MM.1S (cell line): ENCODE data around the gene MRPS30.

Experiments used
- DNase-seq: peaks from one replicate; pipeline ENCODE4 v3.0.0-alpha.2; 2015
- H2AFZ ChIP-seq: fragments of 300-600 bp; sonication (generic); 2 replicates; pipeline ENCODE4 v1.6.0; 2016; ENCODE audit warnings: antibody characterized with exemption, low read length
- H3F3A ChIP-seq: fragments of 300-600 bp; sonication (generic); 2 replicates; pipeline ENCODE4 v1.6.1; 2016; ENCODE audit warnings: mild to moderate bottlenecking, antibody characterized with exemption, low read length, moderate library complexity, mixed read lengths; ENCODE audit not compliant: insufficient read depth
- H3K27ac ChIP-seq: fragments of 300-600 bp; sonication (generic); 2 replicates; pipeline ENCODE4 v1.5.1; 2016; ENCODE audit warnings: mild to moderate bottlenecking, low read length
- H3K27me3 ChIP-seq: fragments of 300-600 bp; sonication (generic); replicated peaks from 2 replicates; pipeline ENCODE4 v1.6.0; 2016; ENCODE audit warnings: low read length; ENCODE audit not compliant: insufficient read depth
- H3K36me3 ChIP-seq: fragments of 300-600 bp; sonication (generic); replicated peaks from 2 replicates; pipeline ENCODE4 v1.6.1; 2016; ENCODE audit warnings: mild to moderate bottlenecking, low read length, mixed read lengths; ENCODE audit not compliant: insufficient read depth
- H3K4me1 ChIP-seq: fragments of 300-600 bp; sonication (generic); 2 replicates; pipeline ENCODE4 v1.6.1; 2016; ENCODE audit warnings: low read length, mixed read lengths
- H3K4me2 ChIP-seq: fragments of 300-600 bp; sonication (generic); 2 replicates; pipeline ENCODE4 v1.6.0; 2016; ENCODE audit warnings: low read depth, low read length
- H3K4me3 ChIP-seq: fragments of 300-600 bp; sonication (generic); 2 replicates; pipeline ENCODE4 v1.5.1; 2016; ENCODE audit warnings: low read length, mixed read lengths
- H3K79me2 ChIP-seq: fragments of 300-600 bp; sonication (generic); 2 replicates; pipeline ENCODE4 v1.6.1; 2016; ENCODE audit warnings: mixed run types, low read length, mixed read lengths
- H3K9ac ChIP-seq: fragments of 300-600 bp; sonication (generic); 2 replicates; pipeline ENCODE4 v1.6.1; 2016; ENCODE audit warnings: low read length, mixed read lengths
- H3K9me2 ChIP-seq: fragments of 300-600 bp; sonication (generic); replicated peaks from 2 replicates; pipeline ENCODE4 v1.6.1; 2016; ENCODE audit warnings: mild to moderate bottlenecking, low read length, mixed read lengths; ENCODE audit not compliant: insufficient read depth
- H3K9me3 ChIP-seq: fragments of 300-600 bp; sonication (generic); replicated peaks from 2 replicates; pipeline ENCODE4 v1.6.1; 2016; ENCODE audit warnings: mild to moderate bottlenecking, low read length, mixed read lengths; ENCODE audit not compliant: insufficient read depth
- H4K20me1 ChIP-seq: fragments of 300-600 bp; sonication (generic); 2 replicates; pipeline ENCODE4 v1.6.1; 2016; ENCODE audit warnings: mild to moderate bottlenecking, low read length, moderate library complexity, mixed read lengths; ENCODE audit not compliant: insufficient read depth
- CTCF ChIP-seq: fragments of 300-600 bp; sonication (generic); IDR thresholded peaks from 2 replicates; pipeline ENCODE4 v1.5.1; 2016; ENCODE audit warnings: antibody characterized with exemption, low read length, mixed read lengths
- EZH2 ChIP-seq: fragments of 300-600 bp; sonication (generic); optimal IDR thresholded peaks from 2 replicates; pipeline ENCODE3; 2017; ENCODE audit warnings: low read depth, mild to moderate bottlenecking, antibody characterized with exemption, low read length, mixed read lengths
- EZH2phosphoT487 ChIP-seq: fragments of 300-600 bp; sonication (generic); IDR thresholded peaks from 2 replicates; pipeline ENCODE4 v1.6.1; 2018; ENCODE audit warnings: antibody characterized with exemption, low read length

Gene MRPS30

GRCh38 chr5:44794371-44794770 is 14.4 kb upstream of the MRPS30 start:
- no peaks in the 10 kb centered on the region for H4K20me1 ChIP-seq
- H3F3A ChIP-seq, result no peaks in the 10 kb centered on the region
- no peak overlapping the region for H2AFZ ChIP-seq
- H3K27ac ChIP-seq, result no peak overlapping the region
- no peaks in the 10 kb centered on the region for H3K4me1 ChIP-seq
- no peaks in the 10 kb centered on the region for H3K9me3 ChIP-seq
- H3K4me2 ChIP-seq, result no peak overlapping the region
- no peaks in the 10 kb centered on the region for H3K79me2 ChIP-seq
- H3K9ac ChIP-seq, result no peak overlapping the region
- no peak for TF ChIP-seq EZH2phosphoT487
- no peaks in the 10 kb centered on the region for H3K27me3 ChIP-seq
- no peaks in the 10 kb centered on the region for H3K36me3 ChIP-seq
- DNase-seq, result no peak
- no peaks in the 10 kb centered on the region for H3K9me2 ChIP-seq
- H3K4me3 ChIP-seq, result no peak overlapping the region

- H3K79me2 ChIP-seq, result no peaks in the 10 kb centered on the region
- no peaks in the 10 kb centered on the region for H3K27me3 ChIP-seq
- H3K36me3 ChIP-seq, result no peaks in the 10 kb centered on the region
- no peak overlapping the region for H3K9ac ChIP-seq
- H3K4me1 ChIP-seq, result no peaks in the 10 kb centered on the region
- H3K4me3 ChIP-seq, result no peak overlapping the region
- H2AFZ ChIP-seq, result no peak overlapping the region
- H3K4me2 ChIP-seq, result no peak overlapping the region
- H3K9me2 ChIP-seq, result no peaks in the 10 kb centered on the region
- H3K9me3 ChIP-seq, result no peaks in the 10 kb centered on the region
- no peaks in the 10 kb centered on the region for H4K20me1 ChIP-seq
- H3K27ac ChIP-seq, result no peak overlapping the region
- TF ChIP-seq EZH2, result no peak
- no peak for TF ChIP-seq EZH2phosphoT487
- TF ChIP-seq CTCF, result no peak
- DNase-seq, result no peak
- H3F3A ChIP-seq, result no peaks in the 10 kb centered on the region
Measured at GRCh38 chr5:44795496-44795895, 13.3 kb upstream of the MRPS30 start.

- Histone ChIP-seq H3K27me3 (no peaks in the 10 kb centered on the region), H3K79me2 (no peaks in the 10 kb centered on the region), H3K9me2 (no peaks in the 10 kb centered on the region), H3K4me3 (no peak overlapping the region), H3K9me3 (no peaks in the 10 kb centered on the region), H3K9ac (no peak overlapping the region), H3K36me3 (no peaks in the 10 kb centered on the region), H3K4me2 (no peak overlapping the region), H4K20me1 (no peaks in the 10 kb centered on the region), H3K27ac (no peak overlapping the region), H3K4me1 (no peaks in the 10 kb centered on the region), H2AFZ (no peak overlapping the region), H3F3A (no peaks in the 10 kb centered on the region)
- no peak for TF ChIP-seq EZH2phosphoT487
- TF ChIP-seq EZH2, result no peak
- TF ChIP-seq CTCF, result no peak
- no peak for DNase-seq
Measured at GRCh38 chr5:44797841-44798240, 10.9 kb upstream of the MRPS30 start.

- no peak for TF ChIP-seq CTCF
- TF ChIP-seq EZH2, result no peak
- no peak for TF ChIP-seq EZH2phosphoT487
Measured at GRCh38 chr5:44801992-44802391, 6.8 kb upstream of the MRPS30 start.

More at GRCh38 chr5:44801992-44802391, 6.8 kb upstream of the MRPS30 start:
- no peak overlapping the region for H2AFZ ChIP-seq
- H3K27me3 ChIP-seq, result no peaks in the 10 kb centered on the region
- no peak overlapping the region for H3K9ac ChIP-seq
- H3K79me2 ChIP-seq, result no peaks in the 10 kb centered on the region
- no peaks in the 10 kb centered on the region for H3K4me1 ChIP-seq
- no peaks in the 10 kb centered on the region for H3F3A ChIP-seq
- H3K4me3 ChIP-seq, result no peak overlapping the region
- H4K20me1 ChIP-seq, result no peaks in the 10 kb centered on the region
- H3K36me3 ChIP-seq, result no peaks in the 10 kb centered on the region
- H3K9me2 ChIP-seq, result no peaks in the 10 kb centered on the region
- DNase-seq, result no peak
- no peak overlapping the region for H3K27ac ChIP-seq
- no peak overlapping the region for H3K4me2 ChIP-seq
- no peaks in the 10 kb centered on the region for H3K9me3 ChIP-seq
